Colonic mucosa (tissue), 4 donors: Measurements from ENCODE around the gene ACTN3. TPM values are rescaled to one million over a fixed set of nuclear protein-coding genes. Genes with fewer than 3 reads are reported as not detected.

Experiments
- DNase-seq: peaks from one replicate; pipeline ENCODE4 v3.0.0-alpha.2; 2020
- H3K27ac ChIP-seq: fragments of 200-600 bp; one replicate; pipeline ENCODE4 v1.8.0; 2021
- H3K27me3 ChIP-seq: fragments of 200-600 bp; one replicate; pipeline ENCODE4 v1.8.0; 2021
- H3K36me3 ChIP-seq: fragments of 200-600 bp; one replicate; pipeline ENCODE4 v1.8.0; 2021
- H3K4me1 ChIP-seq: fragments of 200-600 bp; one replicate; pipeline ENCODE4 v1.8.0; 2021; ENCODE audit warnings: mild to moderate bottlenecking
- H3K4me3 ChIP-seq: fragments of 200-600 bp; one replicate; pipeline ENCODE4 v1.8.0; 2021
- H3K9ac ChIP-seq, 2 donors: one replicate each; pipeline ENCODE4 v1.7.0; 2013; ENCODE audit warnings: control low read depth in 2 of 2, low read depth in 2 of 2, low read length in 2 of 2
- H3K9me3 ChIP-seq: fragments of 200-600 bp; one replicate; pipeline ENCODE4 v1.8.0; 2021
- intact Hi-C: fragments of 100-400 bp; cut with DNase I; formaldehyde crosslinking; loops from one replicate; pipeline ENCODE4 v1.14.1; 2022
- total RNA-seq, 2 donors: library from RNA; stranded (reverse); fragmentation: NEBNext Ultra II Directional in 1 of 2; extraction: Animal tissue kit (Norgen Biotek cat#: 25700) in 1 of 2; gene quantifications; one replicate each; pipeline ENCODE4 v1.2.1, GENCODE V29; 2021
- TF ChIP-seq, protein P1 (sequence below): fragments of 200-600 bp; IDR thresholded peaks from one replicate; pipeline ENCODE4 v1.8.0; 2022; ENCODE audit warnings: antibody characterized with exemption, mild to moderate bottlenecking
- donor health status: healthy.
- donor health status: DM: no; HTN: no; CAD: no.
- donor health status: DM: no; HTN: no; CAD: no.

ACTN3 gene
- total RNA-seq, 2 donors from 2014 or later, result 0.11 TPM; not detected in 1

DNA sequence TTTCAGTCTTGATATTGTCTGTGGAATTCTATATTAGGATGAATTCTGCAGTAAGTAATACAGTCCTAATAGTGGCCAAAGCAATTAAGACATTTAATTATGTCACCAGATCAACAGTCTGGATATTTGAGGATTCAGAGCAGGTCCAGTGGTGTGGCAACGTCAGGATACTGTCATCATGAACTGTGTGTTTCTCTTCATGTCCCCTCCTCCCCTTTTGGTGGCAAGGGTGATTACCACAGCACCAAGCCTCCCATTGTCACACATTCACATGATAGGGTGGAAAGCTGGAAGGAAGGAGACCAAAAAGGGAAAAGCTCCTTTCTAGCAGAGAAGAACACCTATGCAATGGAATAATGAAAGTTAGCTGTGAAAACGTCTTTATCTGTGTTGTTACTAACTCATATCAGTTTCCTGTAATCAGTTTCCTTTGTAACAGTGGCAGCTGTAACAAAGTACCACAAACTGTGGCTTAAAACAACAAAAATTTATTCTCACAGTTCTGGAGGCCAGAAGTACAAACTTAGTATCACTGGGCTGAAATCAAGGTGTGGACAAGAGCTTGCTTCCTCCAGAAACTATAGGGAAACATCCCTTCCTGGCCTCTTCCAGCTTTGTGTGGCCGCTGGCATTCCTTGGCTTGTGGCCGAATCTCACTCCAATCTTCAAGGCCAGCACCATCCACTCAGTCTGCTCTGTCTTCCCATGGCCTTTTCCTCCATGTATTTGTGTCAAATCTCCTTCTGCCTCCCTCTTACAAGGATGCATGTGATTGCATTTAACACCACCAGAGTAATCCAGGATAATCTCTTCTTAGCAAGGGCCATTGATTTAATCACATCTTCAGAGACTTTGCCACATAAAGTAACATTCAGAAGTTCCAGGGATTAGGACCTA lies 63.3 kb downstream of the ACTN3 start:
- no peak for DNase-seq
- H3K27ac ChIP-seq, result no peak overlapping the region

GRCh38 chr11:66612458-66612857 lies 65.8 kb downstream of the ACTN3 start:
- no peaks in the 10 kb centered on the region for H3K4me1 ChIP-seq
- DNase-seq, result no peak
- TF ChIP-seq, protein P1, sequence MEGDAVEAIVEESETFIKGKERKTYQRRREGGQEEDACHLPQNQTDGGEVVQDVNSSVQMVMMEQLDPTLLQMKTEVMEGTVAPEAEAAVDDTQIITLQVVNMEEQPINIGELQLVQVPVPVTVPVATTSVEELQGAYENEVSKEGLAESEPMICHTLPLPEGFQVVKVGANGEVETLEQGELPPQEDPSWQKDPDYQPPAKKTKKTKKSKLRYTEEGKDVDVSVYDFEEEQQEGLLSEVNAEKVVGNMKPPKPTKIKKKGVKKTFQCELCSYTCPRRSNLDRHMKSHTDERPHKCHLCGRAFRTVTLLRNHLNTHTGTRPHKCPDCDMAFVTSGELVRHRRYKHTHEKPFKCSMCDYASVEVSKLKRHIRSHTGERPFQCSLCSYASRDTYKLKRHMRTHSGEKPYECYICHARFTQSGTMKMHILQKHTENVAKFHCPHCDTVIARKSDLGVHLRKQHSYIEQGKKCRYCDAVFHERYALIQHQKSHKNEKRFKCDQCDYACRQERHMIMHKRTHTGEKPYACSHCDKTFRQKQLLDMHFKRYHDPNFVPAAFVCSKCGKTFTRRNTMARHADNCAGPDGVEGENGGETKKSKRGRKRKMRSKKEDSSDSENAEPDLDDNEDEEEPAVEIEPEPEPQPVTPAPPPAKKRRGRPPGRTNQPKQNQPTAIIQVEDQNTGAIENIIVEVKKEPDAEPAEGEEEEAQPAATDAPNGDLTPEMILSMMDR, result no peak

More for the DNA sequence above, 63.3 kb downstream of the ACTN3 start:
- Histone ChIP-seq H3K36me3 (no peaks in the 10 kb centered on the region), H3K4me1 (no peaks in the 10 kb centered on the region), H3K9ac (no peak overlapping the region), H3K27me3 (no peaks in the 10 kb centered on the region), H3K4me3 (no peak overlapping the region), H3K9me3 (no peaks in the 10 kb centered on the region)
- TF ChIP-seq, protein P1, result no peak
- intact Hi-C loops, result no loop called here

More at GRCh38 chr11:66612458-66612857, 65.8 kb downstream of the ACTN3 start:
- intact Hi-C loops, result no loop called here
- no peak overlapping the region for H3K27ac ChIP-seq
- H3K9me3 ChIP-seq, result no peaks in the 10 kb centered on the region
- no peak overlapping the region for H3K4me3 ChIP-seq
- H3K27me3 ChIP-seq, result no peaks in the 10 kb centered on the region
- H3K9ac ChIP-seq, result no peak overlapping the region
- no peaks in the 10 kb centered on the region for H3K36me3 ChIP-seq

Other genes with a start within 250 kb of the ACTN3 start
- gene CD248, start 229.9 kb upstream of the ACTN3 start, total RNA-seq, result 1 to 10 TPM; 4.9 to 8.8 TPM
- 10 to 100 TPM; 11.6 to 20.0 TPM for gene RIN1, start 210.5 kb upstream of the ACTN3 start, total RNA-seq
- gene BRMS1, start 201.8 kb upstream of the ACTN3 start, total RNA-seq, result 10 to 100 TPM; 31.1 to 64.6 TPM
- gene B4GAT1, start 199.3 kb upstream of the ACTN3 start, total RNA-seq, result 10 to 100 TPM; 14.2 to 20.2 TPM
- 10 to 100 TPM; 20.2 to 28.3 TPM for gene SLC29A2, start 175.1 kb upstream of the ACTN3 start, total RNA-seq
- under 1 TPM; 0.17 to 0.37 TPM for gene NPAS4, start 125.9 kb upstream of the ACTN3 start, total RNA-seq
- gene MRPL11, start 108.1 kb upstream of the ACTN3 start, total RNA-seq, result 100 to 1,000 TPM in 1 of 2 donors, 10 to 100 TPM in 1; 55.6 to 122 TPM
- 1 to 10 TPM; 3.8 to 3.9 TPM for gene PELI3, start 80.0 kb upstream of the ACTN3 start, total RNA-seq
- gene DPP3, start 66.5 kb upstream of the ACTN3 start, total RNA-seq, result 100 to 1,000 TPM in 1 of 2 donors, 10 to 100 TPM in 1; 70.3 to 124 TPM
- 10 to 100 TPM; 16.8 to 25.8 TPM for gene BBS1, start 36.3 kb upstream of the ACTN3 start, total RNA-seq
- 10 to 100 TPM in 1 of 2 donors, 1 to 10 TPM in 1; 7.7 to 10.7 TPM for gene ZDHHC24, start 855 bp upstream of the ACTN3 start, total RNA-seq
- gene CTSF, start 21.7 kb downstream of the ACTN3 start, total RNA-seq, result 10 to 100 TPM in 1 of 2 donors, 1 to 10 TPM in 1; 3.1 to 17.3 TPM
- gene CCDC87, start 46.2 kb downstream of the ACTN3 start, total RNA-seq, result under 1 TPM; 0.53 to 0.62 TPM
- 10 to 100 TPM; 31.2 to 41.4 TPM for gene CCS, start 46.3 kb downstream of the ACTN3 start, total RNA-seq
- 100 to 1,000 TPM in 1 of 2 donors, 10 to 100 TPM in 1; 36.4 to 110 TPM for gene RBM14, start 69.7 kb downstream of the ACTN3 start, total RNA-seq
- gene RBM4, start 91.8 kb downstream of the ACTN3 start, total RNA-seq, result 10 to 100 TPM; 95.4 to 99.0 TPM
- gene RBM4B, start 131.0 kb downstream of the ACTN3 start, total RNA-seq, result 10 to 100 TPM; 14.1 to 16.5 TPM
- gene SPTBN2, start 182.3 kb downstream of the ACTN3 start, total RNA-seq, result 1 to 10 TPM; 3.7 to 7.1 TPM